Neural cell (in vitro differentiated cells): ENCODE data around the gene SIPA1L2. TPM values are rescaled to one million over a fixed set of nuclear protein-coding genes. Genes with fewer than 3 reads are reported as not detected.

Experiments
- H2AFZ ChIP-seq: fragments of 200-600, 300-800 bp; sonication (generic), shearing (Covaris generic); 2 replicates; pipeline ENCODE4 v1.6.0; 2014; ENCODE audit warnings: low read depth, mild to moderate bottlenecking, antibody characterized with exemption, low read length, moderate library complexity
- H3F3A ChIP-seq: fragments of 200-600 bp; shearing (Covaris generic); 2 replicates; pipeline ENCODE4 v1.6.1; 2016; ENCODE audit warnings: mild to moderate bottlenecking, moderate library complexity, mixed read lengths, antibody characterized with exemption, low read length; ENCODE audit not compliant: insufficient read depth, poor library complexity, severe bottlenecking
- H3K27ac ChIP-seq: fragments of 200-600, 300-800 bp; sonication (generic), shearing (Covaris generic); 2 replicates; pipeline ENCODE4 v1.5.1; 2014; ENCODE audit warnings: mild to moderate bottlenecking, low read length, moderate library complexity
- H3K27me3 ChIP-seq: fragments of 300-800, 200-600 bp; sonication (generic), shearing (Covaris generic); 2 replicates; pipeline ENCODE4 v1.6.0; 2014; ENCODE audit warnings: mild to moderate bottlenecking, low read depth, low read length, moderate library complexity; ENCODE audit not compliant: insufficient read depth
- H3K36me3 ChIP-seq: fragments of 300-800, 200-600 bp; sonication (generic), shearing (Covaris generic); 2 replicates; pipeline ENCODE4 v1.5.1; 2014; ENCODE audit warnings: mild to moderate bottlenecking, antibody characterized with exemption, low read length, moderate library complexity; ENCODE audit not compliant: insufficient read depth
- H3K4me2 ChIP-seq: fragments of 300-800, 200-600 bp; sonication (generic), shearing (Covaris generic); 2 replicates; pipeline ENCODE4 v1.6.0; 2014; ENCODE audit warnings: mild to moderate bottlenecking, low read length
- H3K4me3 ChIP-seq: fragments of 300-800, 200-600 bp; sonication (generic), shearing (Covaris generic); 2 replicates; pipeline ENCODE4 v1.5.1; 2014; ENCODE audit warnings: mild to moderate bottlenecking, low read length, moderate library complexity
- H3K79me2 ChIP-seq: fragments of 200-600 bp; shearing (Covaris generic); replicated peaks from 2 replicates; pipeline ENCODE4 v1.6.0; 2014; ENCODE audit warnings: mild to moderate bottlenecking, low read length, moderate library complexity; ENCODE audit not compliant: insufficient read depth
- H3K9ac ChIP-seq: fragments of 300-800, 200-600 bp; sonication (generic), shearing (Covaris generic); 2 replicates; pipeline ENCODE4 v1.6.1; 2016; ENCODE audit warnings: mild to moderate bottlenecking, low read length, mixed read lengths
- H3K9me2 ChIP-seq: fragments of 200-600 bp; shearing (Covaris generic); 2 replicates; pipeline ENCODE4 v1.6.1; 2016; ENCODE audit warnings: mild to moderate bottlenecking, low read length, mixed read lengths; ENCODE audit not compliant: insufficient read depth
- H3K9me3 ChIP-seq: fragments of 200-600, 300-800 bp; sonication (generic), shearing (Covaris generic); 2 replicates; pipeline ENCODE4 v1.6.1; 2016; ENCODE audit warnings: mild to moderate bottlenecking, mixed run types, low read length, moderate library complexity, mixed read lengths
- H4K20me1 ChIP-seq: fragments of 200-600 bp; shearing (Covaris generic); 2 replicates; pipeline ENCODE4 v1.6.1; 2016; ENCODE audit warnings: mild to moderate bottlenecking, mixed run types; ENCODE audit not compliant: insufficient read depth
- CTCF ChIP-seq: fragments of 450-650 bp; IDR thresholded peaks from 2 replicates; pipeline ENCODE4 v1.5.1; 2014; ENCODE audit warnings: antibody characterized with exemption, mild to moderate bottlenecking, moderate library complexity; ENCODE audit not compliant: poor library complexity, severe bottlenecking
- EP300 ChIP-seq: fragments of 450-650 bp; conservative IDR thresholded peaks from 2 replicates; pipeline ENCODE4 v1.6.1; 2014; ENCODE audit warnings: antibody characterized with exemption, mild to moderate bottlenecking, moderate library complexity; ENCODE audit not compliant: poor library complexity, severe bottlenecking
- EZH2 ChIP-seq: fragments of 200-600, 300-800 bp; shearing (Covaris generic), sonication (generic); IDR thresholded peaks from 2 replicates; pipeline ENCODE4 v1.6.1; 2014; ENCODE audit warnings: antibody characterized with exemption, low read length, borderline replicate concordance, mild to moderate bottlenecking; ENCODE audit not compliant: insufficient read depth, poor library complexity, severe bottlenecking
- MXI1 ChIP-seq: fragments of 450-650 bp; conservative IDR thresholded peaks from 2 replicates; pipeline ENCODE4 v1.6.1; 2014; ENCODE audit warnings: antibody characterized with exemption, mild to moderate bottlenecking; ENCODE audit not compliant: poor library complexity, severe bottlenecking
- POLR2AphosphoS5 ChIP-seq: IDR thresholded peaks from 2 replicates; pipeline ENCODE4 v1.6.1; 2012
- RAD21 ChIP-seq: fragments of 450-650 bp; conservative IDR thresholded peaks from 2 replicates; pipeline ENCODE4 v1.6.1; 2014; ENCODE audit warnings: antibody characterized with exemption, mild to moderate bottlenecking, moderate library complexity
- REST ChIP-seq: IDR thresholded peaks from 2 replicates; pipeline ENCODE4 v1.6.1; 2012; ENCODE audit warnings: borderline replicate concordance
- SMC3 ChIP-seq: fragments of 450-650 bp; conservative IDR thresholded peaks from 2 replicates; pipeline ENCODE4 v1.6.1; 2014; ENCODE audit warnings: antibody characterized with exemption, mild to moderate bottlenecking, moderate library complexity; ENCODE audit not compliant: poor library complexity
- TAF1 ChIP-seq: IDR thresholded peaks from 2 replicates; pipeline ENCODE4 v1.6.1; 2012; ENCODE audit warnings: low read depth
- polyA plus RNA-seq: library from polyadenylated mRNA; depleted of rRNA; stranded (reverse); fragments of >200 nt; gene quantifications from 2 replicates; pipeline ENCODE4 v1.2.3, GENCODE V29; 2014

SIPA1L2 gene
- polyA plus RNA-seq, 1 donor from 2014 or later, result 5.6 TPM

GRCh38 chr1:232600424-232601258 is 29.3 kb downstream of the SIPA1L2 start:
- Histone ChIP-seq H3K36me3 (no peaks in the 10 kb centered on the region), H3K9me3 (no peaks in the 10 kb centered on the region), H3K27ac (no peak overlapping the region), H3K9me2 (no peaks in the 10 kb centered on the region), H3K4me2 (no peak overlapping the region), H4K20me1 (no peaks in the 10 kb centered on the region), H3K27me3 (no peaks in the 10 kb centered on the region), H3K9ac (no peak overlapping the region), H3K79me2 (peaks cover 13% of the 10 kb centered on the region), H3K4me3 (no peak overlapping the region), H2AFZ (no peak overlapping the region), H3F3A (no peaks in the 10 kb centered on the region)
- TF ChIP-seq EP300 (no peak), POLR2AphosphoS5 (no peak), CTCF (no peak), TAF1 (no peak), MXI1 (no peak), EZH2 (no peak), SMC3 (no peak), RAD21 (no peak), REST (no peak)

- peaks cover 17% of the 10 kb centered on the region for H3K79me2 ChIP-seq
- H3K4me2 ChIP-seq, result no peak overlapping the region
- TF ChIP-seq EZH2 (no peak), RAD21 (no peak), MXI1 (no peak), SMC3 (no peak), REST (no peak), POLR2AphosphoS5 (no peak), EP300 (no peak), TAF1 (no peak), CTCF (no peak)
These were observed 30.5 kb downstream of the SIPA1L2 start for GRCh38 chr1:232599178-232600041.

More at GRCh38 chr1:232599178-232600041, 30.5 kb downstream of the SIPA1L2 start:
- Histone ChIP-seq H2AFZ (no peak overlapping the region), H3K36me3 (no peaks in the 10 kb centered on the region), H3K27ac (no peak overlapping the region), H3K9me2 (no peaks in the 10 kb centered on the region), H3F3A (no peaks in the 10 kb centered on the region), H4K20me1 (no peaks in the 10 kb centered on the region), H3K4me3 (no peak overlapping the region), H3K9me3 (no peaks in the 10 kb centered on the region), H3K9ac (no peak overlapping the region), H3K27me3 (no peaks in the 10 kb centered on the region)
